Brain microvascular endothelial cell (primary cell): ENCODE results near the gene GAREM1.

Experiments used
- DNase-seq: peaks from one replicate; pipeline ENCODE4 v3.0.0-alpha.2; 2020
- H3K27ac ChIP-seq: fragments of 250-450 bp; sonication (Bioruptor Pico); 2 replicates; pipeline ENCODE4 v1.5.1; 2020; ENCODE audit warnings: mild to moderate bottlenecking, moderate library complexity
- H3K27me3 ChIP-seq: fragments of 250-450 bp; sonication (Bioruptor Pico); replicated peaks from 2 replicates; pipeline ENCODE4 v1.5.1; 2020; ENCODE audit warnings: mild to moderate bottlenecking
- H3K36me3 ChIP-seq: fragments of 250-450 bp; sonication (Bioruptor Pico); replicated peaks from 2 replicates; pipeline ENCODE4 v1.5.1; 2020; ENCODE audit warnings: mild to moderate bottlenecking
- H3K4me3 ChIP-seq: 2 replicates; pipeline ENCODE4 v1.5.1; 2011; ENCODE audit warnings: low read depth, mild to moderate bottlenecking, control low read depth, low read length, moderate library complexity
- in situ Hi-C: cut with HindIII; loops from 2 replicates; pipeline ENCODE4 v1.10.0; 2017; ENCODE audit warnings: low sequenced_read_pairs, low pct_ligation_motif_present
- TF ChIP-seq, protein P1 (sequence below): IDR thresholded peaks from 2 replicates; pipeline ENCODE4 v1.5.1; 2011; ENCODE audit warnings: low read depth, mild to moderate bottlenecking, moderate library complexity, low read length, control low read depth, inconsistent platforms; ENCODE audit errors: missing control alignments

The GAREM1 gene

GRCh38 chr18:32439241-32439640 is 31.4 kb downstream of the GAREM1 start:
- DNase-seq: no peak

DNA sequence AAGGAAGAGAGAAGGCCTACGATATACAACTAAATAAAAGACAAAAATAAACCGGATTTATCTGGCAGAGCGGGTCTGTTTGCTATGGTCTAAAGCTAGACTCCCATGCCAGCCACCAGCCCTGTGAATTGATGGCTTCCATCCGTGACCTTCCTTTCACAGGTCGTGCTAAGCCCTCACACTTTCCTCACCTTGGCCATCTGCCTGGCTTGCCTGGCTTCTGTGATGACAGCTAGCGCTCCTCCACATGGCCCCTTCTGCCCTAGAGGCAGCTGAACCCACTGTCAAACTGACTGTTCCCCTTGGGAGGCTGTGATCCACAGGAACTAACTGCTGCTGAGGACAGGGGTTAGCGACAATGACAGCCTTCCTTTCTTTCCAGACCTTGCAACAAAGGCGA is 32.5 kb downstream of the GAREM1 start:
- no peak for DNase-seq
- in situ Hi-C loops: no loop called here
- H3K4me3 ChIP-seq: no peak overlapping the region
- no peaks in the 10 kb centered on the region for H3K27me3 ChIP-seq
- H3K36me3 ChIP-seq: no peaks in the 10 kb centered on the region
- no peak overlapping the region for H3K27ac ChIP-seq
- TF ChIP-seq, protein P1, sequence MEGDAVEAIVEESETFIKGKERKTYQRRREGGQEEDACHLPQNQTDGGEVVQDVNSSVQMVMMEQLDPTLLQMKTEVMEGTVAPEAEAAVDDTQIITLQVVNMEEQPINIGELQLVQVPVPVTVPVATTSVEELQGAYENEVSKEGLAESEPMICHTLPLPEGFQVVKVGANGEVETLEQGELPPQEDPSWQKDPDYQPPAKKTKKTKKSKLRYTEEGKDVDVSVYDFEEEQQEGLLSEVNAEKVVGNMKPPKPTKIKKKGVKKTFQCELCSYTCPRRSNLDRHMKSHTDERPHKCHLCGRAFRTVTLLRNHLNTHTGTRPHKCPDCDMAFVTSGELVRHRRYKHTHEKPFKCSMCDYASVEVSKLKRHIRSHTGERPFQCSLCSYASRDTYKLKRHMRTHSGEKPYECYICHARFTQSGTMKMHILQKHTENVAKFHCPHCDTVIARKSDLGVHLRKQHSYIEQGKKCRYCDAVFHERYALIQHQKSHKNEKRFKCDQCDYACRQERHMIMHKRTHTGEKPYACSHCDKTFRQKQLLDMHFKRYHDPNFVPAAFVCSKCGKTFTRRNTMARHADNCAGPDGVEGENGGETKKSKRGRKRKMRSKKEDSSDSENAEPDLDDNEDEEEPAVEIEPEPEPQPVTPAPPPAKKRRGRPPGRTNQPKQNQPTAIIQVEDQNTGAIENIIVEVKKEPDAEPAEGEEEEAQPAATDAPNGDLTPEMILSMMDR: no peak

More at GRCh38 chr18:32439241-32439640, 31.4 kb downstream of the GAREM1 start:
- TF ChIP-seq, protein P1: no peak
- Histone ChIP-seq H3K4me3 (no peak overlapping the region), H3K27me3 (no peaks in the 10 kb centered on the region), H3K27ac (no peak overlapping the region), H3K36me3 (no peaks in the 10 kb centered on the region)
- in situ Hi-C loops: no loop called here

DNA sequence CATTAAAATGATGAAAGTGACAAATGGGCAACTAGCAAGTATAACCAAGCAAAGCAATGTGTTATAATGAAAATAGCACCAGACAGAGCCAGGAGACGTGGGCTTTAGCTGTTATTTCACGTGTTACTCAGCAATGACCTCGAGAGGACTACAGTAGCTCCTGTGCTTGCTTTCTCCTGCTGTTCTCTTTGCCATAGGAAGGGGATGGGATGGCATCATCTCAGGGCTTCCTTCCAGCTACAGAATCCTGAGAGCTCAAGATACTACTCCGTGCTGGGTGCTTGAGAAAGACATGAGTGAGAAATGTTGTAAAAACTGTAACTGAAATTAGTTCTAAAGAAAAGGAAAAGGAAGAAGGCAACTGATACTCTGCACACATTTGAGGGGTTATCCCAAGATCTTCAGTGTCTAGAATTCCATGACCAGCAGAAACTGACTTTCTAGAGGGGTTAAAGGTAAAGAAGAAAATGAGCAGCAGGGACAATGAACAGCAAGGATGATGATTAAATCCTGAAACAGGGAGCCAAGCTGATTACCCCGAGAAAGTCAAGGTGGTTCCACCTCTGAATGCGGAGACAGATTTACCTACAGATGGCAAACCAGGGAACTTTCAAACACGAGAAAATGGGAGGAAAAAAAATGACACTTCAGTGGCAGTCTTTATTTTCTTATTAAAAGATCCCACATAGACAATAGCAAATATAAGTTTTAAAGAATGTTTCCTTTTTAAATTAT is 33.4 kb downstream of the GAREM1 start:
- Histone ChIP-seq H3K27ac (no peak overlapping the region), H3K4me3 (no peak overlapping the region), H3K36me3 (no peaks in the 10 kb centered on the region), H3K27me3 (no peaks in the 10 kb centered on the region)
- no peak for DNase-seq
- TF ChIP-seq, protein P1: no peak
- in situ Hi-C loops: no loop called here

GRCh38 chr18:32435631-32436500 is 34.8 kb downstream of the GAREM1 start:
- in situ Hi-C loops: no loop called here
- H3K27me3 ChIP-seq: no peaks in the 10 kb centered on the region
- H3K4me3 ChIP-seq: no peak overlapping the region
- H3K36me3 ChIP-seq: no peaks in the 10 kb centered on the region
- no peak overlapping the region for H3K27ac ChIP-seq
- DNase-seq: no peak
- TF ChIP-seq, protein P1: no peak

DNA sequence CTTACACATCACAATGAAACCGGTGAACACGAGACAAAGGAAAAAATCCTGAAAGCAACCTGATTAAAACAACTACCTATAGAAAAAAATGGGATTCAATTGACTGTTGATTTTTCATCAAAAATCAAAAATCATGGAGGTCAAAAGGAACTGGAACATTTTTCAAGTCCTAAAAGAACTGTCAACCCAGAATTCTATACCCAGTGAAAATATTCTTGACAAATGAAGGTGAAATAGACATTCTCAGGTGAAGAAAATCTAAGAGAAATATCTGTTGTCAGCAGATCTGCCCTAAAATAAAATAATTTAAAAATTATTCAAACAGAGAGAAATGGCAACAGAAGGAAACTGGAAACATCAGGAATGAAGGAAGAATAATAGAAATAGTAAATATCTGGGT is 38.9 kb downstream of the GAREM1 start:
- H3K27ac ChIP-seq: no peak overlapping the region
- in situ Hi-C loops: no loop called here
- H3K4me3 ChIP-seq: no peak overlapping the region
- TF ChIP-seq, protein P1: no peak
- H3K27me3 ChIP-seq: no peaks in the 10 kb centered on the region
- H3K36me3 ChIP-seq: no peaks in the 10 kb centered on the region
- DNase-seq: no peak
